KG1 (cell line): ENCODE measurements around the gene MGAT3.

Experiments used
- DNase-seq: peaks from one replicate; lab custom pipeline; 2025; lab: John Stamatoyannopoulos, UW

The MGAT3 gene

DNA sequence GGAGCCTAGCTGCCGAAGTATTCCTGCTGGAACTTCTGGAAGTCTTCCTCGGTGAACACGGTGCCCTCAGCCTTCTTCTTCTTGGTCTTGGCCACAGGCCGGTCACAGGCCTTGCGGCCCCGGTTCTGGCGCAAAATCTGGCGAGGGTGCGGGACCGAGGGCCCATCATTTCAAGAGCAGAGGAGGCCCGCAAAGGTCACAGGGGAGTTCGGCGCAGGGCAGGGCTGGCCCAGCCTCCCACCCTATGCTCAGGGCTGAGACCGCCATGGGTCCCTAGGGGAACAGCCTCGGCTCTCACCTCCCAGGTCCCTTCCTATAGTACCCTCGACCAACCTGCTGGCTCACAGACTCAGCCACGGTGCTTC lies 72.7 kb downstream of the MGAT3 start:
- no peak for DNase-seq

DNA sequence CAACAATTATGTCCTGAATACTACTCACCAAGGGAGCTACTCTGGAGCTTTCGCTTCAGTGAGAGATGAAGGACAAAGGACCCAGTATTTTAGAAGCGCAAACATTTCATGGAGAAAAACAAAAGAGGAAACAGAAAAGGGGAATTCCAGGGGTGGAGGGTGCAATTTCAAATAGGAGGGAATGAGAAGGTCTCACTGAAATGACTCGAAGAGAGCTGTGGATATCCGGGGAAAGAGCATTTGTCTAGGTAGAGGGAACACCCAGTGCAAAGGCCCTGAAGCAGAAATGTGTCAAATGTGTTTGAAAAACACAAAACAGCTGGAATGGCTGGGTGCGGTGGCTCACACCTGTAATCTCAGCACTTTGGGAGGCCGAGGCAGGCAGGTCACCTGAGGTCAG lies 73.3 kb downstream of the MGAT3 start:
- no peak for DNase-seq

DNA sequence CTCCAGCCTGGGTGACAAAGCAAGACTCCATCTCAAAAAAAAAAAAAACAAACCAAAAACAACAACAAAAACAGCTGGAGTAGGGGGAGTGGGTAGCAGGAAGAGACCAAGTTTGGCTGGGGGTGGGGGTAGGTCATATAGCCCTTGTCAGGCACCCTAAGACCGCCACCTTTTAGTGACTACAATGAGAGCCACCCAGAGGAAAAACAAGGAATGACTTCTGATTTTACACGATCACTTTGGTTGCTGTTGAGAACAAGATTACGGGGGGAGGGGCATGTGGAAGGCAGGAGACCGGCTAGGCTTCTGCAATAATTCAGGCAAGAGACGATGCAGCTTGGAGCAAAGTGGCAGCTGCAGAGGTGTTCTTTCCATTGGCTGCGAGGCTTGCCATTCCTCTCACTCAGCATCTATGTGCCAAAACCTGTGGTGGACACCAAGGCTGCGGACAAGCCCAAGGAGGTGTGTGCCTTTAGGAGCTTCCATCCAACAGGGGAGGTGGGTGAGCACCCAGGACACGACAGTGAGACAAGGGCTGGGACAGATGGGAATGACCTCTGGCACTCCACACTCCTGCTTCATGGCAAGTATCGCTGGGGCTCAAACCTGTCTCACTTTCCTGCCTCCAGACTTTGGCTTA lies 74.0 kb downstream of the MGAT3 start:
- no peak for DNase-seq

DNA sequence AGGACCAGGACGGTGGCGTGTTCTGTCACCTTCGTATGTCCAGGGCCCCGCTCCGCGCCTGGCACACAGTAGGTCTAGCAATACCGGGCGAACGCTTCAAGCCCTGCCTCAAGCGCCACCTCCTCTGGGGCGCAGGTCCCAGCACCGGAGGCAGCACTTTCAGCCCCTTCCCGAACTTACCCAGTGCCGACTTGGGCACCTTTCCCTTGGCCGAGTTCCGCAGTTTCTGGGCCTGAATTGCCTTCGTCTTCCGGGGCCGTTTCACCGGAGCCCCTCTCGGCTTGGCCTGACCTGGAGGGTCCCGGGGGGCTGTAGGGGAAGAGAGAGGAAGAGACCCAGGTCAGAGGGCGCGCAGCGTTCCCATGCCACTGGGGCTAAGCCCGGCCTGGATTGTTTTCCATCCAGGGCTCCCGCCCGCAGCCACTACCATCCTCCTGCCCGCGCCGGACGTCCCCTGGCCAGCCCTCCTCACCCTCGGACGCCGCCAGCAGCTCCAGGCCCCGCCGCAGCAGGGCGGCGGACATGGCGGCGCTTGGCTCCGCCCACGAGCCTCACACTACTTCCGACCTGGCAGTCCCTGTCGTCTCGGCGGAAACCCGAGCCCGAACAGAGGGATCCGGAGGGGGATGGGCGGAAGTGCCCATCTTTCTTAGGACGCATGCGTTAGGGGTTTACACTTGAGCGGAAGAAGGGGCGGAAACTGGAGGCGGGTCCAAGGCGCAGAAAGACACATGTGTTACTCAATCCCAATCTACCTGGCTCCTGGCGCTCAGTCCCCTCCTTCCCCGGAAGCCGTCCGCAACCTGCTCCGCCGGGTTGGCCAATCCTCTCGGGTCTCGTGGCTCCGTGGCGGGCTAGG lies 75.6 kb downstream of the MGAT3 start, which contains the start of gene RPS19BP1:
Gene RPS19BP1 (minus strand): TSS at position 534 of the 859 bp plus-strand sequence. CDS start 10 bp downstream, at position 524.
- DNase-seq = peak; percentile 96

DNA sequence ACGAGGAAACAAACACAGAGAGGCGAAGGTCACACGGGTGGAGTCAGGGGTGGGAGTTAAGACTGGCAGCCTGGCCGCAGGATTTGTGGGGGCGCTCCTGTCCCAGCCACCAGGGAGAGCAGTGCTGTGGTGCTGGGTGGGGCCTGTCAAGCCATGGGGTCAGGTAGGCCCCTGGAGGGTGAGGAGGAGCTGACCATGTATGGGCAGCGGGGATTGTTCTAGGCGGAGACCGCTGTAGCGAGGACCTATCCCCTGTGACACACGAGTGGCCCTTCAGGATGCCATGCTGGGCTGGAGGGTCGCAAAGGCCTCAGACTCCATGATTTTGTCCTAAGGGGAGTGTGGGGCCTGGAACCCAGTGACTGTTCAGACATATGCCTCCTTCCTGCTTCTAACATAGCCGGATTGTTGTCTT lies 77.3 kb downstream of the MGAT3 start:
- DNase-seq = no peak

DNA sequence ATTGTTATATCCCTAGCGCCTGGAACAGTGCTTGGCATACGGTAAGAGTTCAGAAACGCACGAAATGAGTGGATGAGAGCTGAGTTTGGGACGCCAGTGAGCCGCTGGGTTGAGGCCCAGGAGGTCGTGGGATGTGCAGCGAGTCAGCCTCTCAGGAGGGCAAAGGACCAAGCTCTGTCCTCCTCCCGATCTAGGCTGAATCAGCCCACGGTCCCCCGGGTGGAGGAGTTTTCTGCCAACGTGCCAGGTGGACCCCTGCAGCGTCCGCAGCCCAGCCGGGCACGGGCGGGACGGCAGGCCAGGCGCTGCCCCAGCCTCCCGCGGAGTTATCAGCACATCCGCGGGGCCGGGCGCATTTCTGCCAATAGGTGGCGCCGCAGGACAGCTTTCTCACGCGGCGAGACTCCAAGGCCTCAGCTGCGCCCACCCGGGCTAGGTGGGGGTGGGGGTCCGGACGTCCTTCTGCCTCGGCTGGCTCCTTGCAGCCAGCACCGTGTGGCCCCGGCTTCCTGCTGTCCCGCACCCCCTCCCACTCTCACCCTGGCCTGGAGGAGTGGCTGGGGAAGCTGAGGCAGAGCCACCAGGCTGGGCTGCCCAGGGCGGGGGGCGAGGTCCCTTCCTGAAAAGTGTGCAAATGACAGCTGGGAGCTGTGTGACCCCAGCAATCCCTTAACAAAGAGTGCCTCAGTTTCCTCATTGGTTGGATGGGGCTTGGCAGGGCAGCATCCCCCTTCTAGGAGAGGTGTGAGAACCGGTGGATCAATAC lies 78.0 kb downstream of the MGAT3 start:
- DNase-seq = peak; percentile 61

DNA sequence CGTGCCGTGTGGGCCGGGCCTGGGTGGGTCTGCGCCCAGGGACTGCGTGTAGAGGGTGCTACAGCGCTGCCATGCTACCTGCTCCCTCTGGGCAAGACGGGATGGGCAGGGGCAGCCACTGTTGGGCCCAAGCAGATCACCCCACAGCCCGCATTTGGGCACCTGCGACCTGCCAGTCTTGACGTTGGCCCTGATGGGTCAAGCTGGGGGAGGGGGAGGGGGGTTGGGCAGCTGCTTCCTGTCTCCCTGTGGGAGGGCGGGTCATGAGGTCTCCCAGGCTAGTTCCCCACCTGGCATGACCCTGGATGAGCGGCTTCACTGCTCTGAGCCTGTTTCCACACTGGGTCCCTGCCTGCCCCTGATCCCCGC lies 78.5 kb downstream of the MGAT3 start:
- no peak for DNase-seq

DNA sequence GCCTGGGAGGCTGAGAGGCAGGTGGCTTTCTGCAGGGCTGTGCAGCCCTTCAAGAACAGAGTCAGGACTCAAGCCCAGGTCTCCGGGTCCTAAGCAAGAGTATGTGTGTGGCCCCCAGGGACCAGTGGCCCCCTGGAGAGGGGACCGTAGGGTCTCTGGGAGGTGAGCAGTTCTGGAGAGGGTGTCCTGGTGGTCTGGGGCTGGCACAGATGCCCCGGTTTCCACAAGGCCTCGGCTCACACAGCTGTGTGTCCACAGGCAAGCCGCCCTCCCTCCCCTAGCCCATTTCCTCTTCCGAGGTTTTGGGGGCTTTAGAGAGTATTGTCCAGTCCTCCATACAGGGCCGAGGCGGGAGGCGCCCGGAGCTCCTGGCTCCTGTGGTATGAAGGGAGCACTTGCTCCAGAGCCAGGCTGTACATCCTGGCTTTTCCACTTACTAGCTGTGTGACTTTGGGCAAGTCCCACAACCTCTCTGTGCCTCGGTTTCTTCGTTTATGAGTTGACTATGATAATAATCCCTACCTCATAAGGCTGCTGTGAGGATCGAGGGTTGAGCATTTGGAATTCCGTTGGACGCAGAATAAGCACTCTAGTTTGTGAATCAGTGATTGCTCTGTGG lies 79.1 kb downstream of the MGAT3 start:
- no peak for DNase-seq

DNA sequence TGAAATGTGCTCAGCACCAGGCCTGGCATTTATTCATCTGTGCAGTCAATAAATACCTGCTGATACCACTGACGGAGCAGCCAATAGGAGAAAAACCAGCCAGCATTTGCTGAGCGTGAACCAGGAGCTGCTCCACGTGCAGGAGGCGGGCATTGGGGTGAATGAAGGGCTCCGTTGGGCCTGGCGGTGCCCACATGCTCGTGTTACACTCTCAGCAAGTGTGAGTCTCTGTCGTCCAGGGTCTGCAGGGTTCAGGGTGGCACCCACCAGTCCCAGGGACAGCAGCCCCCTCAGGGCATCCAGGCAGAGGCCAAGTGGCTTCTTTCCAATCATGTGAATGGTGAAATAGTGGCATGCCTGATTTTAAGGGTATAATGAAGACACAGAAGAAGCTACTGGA lies 79.9 kb downstream of the MGAT3 start:
- DNase-seq = no peak

DNA sequence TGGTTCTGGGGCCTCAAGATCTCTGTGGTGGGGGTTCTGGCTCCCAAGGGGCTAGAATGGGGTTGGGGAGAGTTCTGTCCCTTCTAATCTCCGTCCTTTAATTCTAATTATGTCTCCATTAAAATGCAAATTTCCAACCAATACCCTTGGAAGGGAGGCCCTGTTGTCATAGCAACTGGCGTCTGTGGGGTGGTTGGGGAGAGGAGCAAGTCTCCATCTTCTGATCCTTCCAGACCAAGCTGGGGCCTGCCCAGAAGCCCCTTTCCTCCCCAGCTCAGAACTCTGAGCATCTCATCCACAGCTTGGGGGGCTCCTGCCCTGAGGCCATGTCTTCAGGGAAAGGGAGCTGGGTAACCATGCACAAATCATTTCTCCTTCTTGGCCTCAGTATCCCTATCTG lies 81.2 kb downstream of the MGAT3 start:
- no peak for DNase-seq
